Endothelial cell of umbilical vein (primary cell): ENCODE data around the gene CABLES1. TPM values are rescaled to one million over a fixed set of nuclear protein-coding genes. Genes with fewer than 3 reads are reported as not detected.
A peak's percentile ranks its signal among the peaks of the same experiment; 100 is the strongest.

Experiments
- BruUV-seq: library from RNA; stranded (reverse); fragments of 400-500 nt; replicated peaks from 2 replicates; lab custom pipeline; 2021; lab: Mats Ljungman, UMichigan
- CTCF ChIA-PET: fragments of 300-600, 350-600 bp; sonication (Branson Sonifier 250); formaldehyde crosslinking; loops from one replicate; lab custom pipeline; 2021; ENCODE audit warnings: antibody characterized with exemption, inconsistent platforms; lab: Charles Lee
- POLR2A ChIA-PET: fragments of 300-600, 350-600 bp; sonication (Branson Sonifier 250); formaldehyde crosslinking; loops from one replicate; lab custom pipeline; 2021; ENCODE audit warnings: antibody characterized with exemption, inconsistent platforms; lab: Charles Lee
- DNase-seq: peaks from one replicate; pipeline ENCODE4 v3.0.0-alpha.2; 2011; ENCODE audit warnings: low read depth, low spot score
- FAIRE-seq: peaks from 2 replicates; lab custom pipeline; 2011; peaks lifted over from hg19 to GRCh38; lab: Jason Lieb, UNC
- H2AFZ ChIP-seq: 2 replicates; pipeline ENCODE4 v1.6.0; 2012; ENCODE audit warnings: low read depth, low read length, control low read depth, inconsistent platforms
- H3K27ac ChIP-seq: 2 replicates; pipeline ENCODE4 v1.5.1; 2011; ENCODE audit warnings: low read depth, mild to moderate bottlenecking, control low read depth, low read length, moderate library complexity; ENCODE audit not compliant: insufficient read depth
- H3K27me3 ChIP-seq, 2 experiments: 2 replicates each; pipeline versions ENCODE4 v1.6.0 to v1.6.1; 2011; ENCODE audit warnings: low read length in 2 of 2, mixed read lengths in 1 of 2; ENCODE audit not compliant: control insufficient read depth in 2 of 2, insufficient read depth in 2 of 2
- H3K36me3 ChIP-seq, 2 experiments: 2 replicates in 1 of 2; 3 replicates in 1 of 2; pipeline ENCODE4 v1.5.1; 2011; ENCODE audit warnings: low read length in 2 of 2, mild to moderate bottlenecking in 1 of 2, moderate library complexity in 1 of 2; ENCODE audit not compliant: control insufficient read depth in 2 of 2, insufficient read depth in 2 of 2; ENCODE audit errors: extremely low read depth in 1 of 2
- H3K4me1 ChIP-seq: 3 replicates; pipeline ENCODE4 v1.5.1; 2011; ENCODE audit warnings: mild to moderate bottlenecking, low read length; ENCODE audit not compliant: control insufficient read depth, insufficient read depth; ENCODE audit errors: extremely low read depth
- H3K4me2 ChIP-seq: 2 replicates; pipeline ENCODE4 v1.6.1; 2011; ENCODE audit warnings: low read length, control low read depth, mixed read lengths; ENCODE audit not compliant: insufficient read depth
- H3K4me3 ChIP-seq, 3 experiments: fragments of 200-600 bp in 1 of 3; sonication (generic), shearing (Covaris generic) in 1 of 3; replicated peaks in 1 of 3; 2 replicates each; pipeline ENCODE4 v1.5.1; 2011 to 2016; ENCODE audit warnings: control low read depth in 3 of 3, low read length in 3 of 3, mild to moderate bottlenecking in 2 of 3, inconsistent platforms in 1 of 3, low read depth in 1 of 3, moderate library complexity in 1 of 3; ENCODE audit not compliant: insufficient read depth in 1 of 3
- H3K79me2 ChIP-seq: 2 replicates; pipeline ENCODE4 v1.6.0; 2012; ENCODE audit warnings: low read length, inconsistent platforms; ENCODE audit not compliant: control insufficient read depth, insufficient read depth
- H3K9ac ChIP-seq: replicated peaks from 2 replicates; pipeline ENCODE3; 2011; ENCODE audit warnings: low read length, control low read depth; ENCODE audit not compliant: insufficient read depth; ENCODE audit errors: extremely low read depth
- H3K9me1 ChIP-seq: replicated peaks from 3 replicates; pipeline ENCODE4 v1.6.0; 2011; ENCODE audit warnings: mild to moderate bottlenecking, low read length; ENCODE audit not compliant: control insufficient read depth, insufficient read depth; ENCODE audit errors: extremely low read depth
- H3K9me3 ChIP-seq: replicated peaks from 2 replicates; pipeline ENCODE4 v1.5.1; 2012; ENCODE audit warnings: low read length, inconsistent platforms; ENCODE audit not compliant: control insufficient read depth, insufficient read depth
- H4K20me1 ChIP-seq: replicated peaks from 2 replicates; pipeline ENCODE3; 2011; ENCODE audit warnings: mild to moderate bottlenecking, low read length; ENCODE audit not compliant: control insufficient read depth, insufficient read depth; ENCODE audit errors: extremely low read depth
- EZH2 ChIP-seq: IDR thresholded peaks from 2 replicates; pipeline ENCODE4 v1.6.1; 2012; ENCODE audit warnings: borderline replicate concordance, low read depth, mild to moderate bottlenecking, moderate library complexity, low read length, inconsistent platforms; ENCODE audit not compliant: severe bottlenecking
- FOS ChIP-seq: IDR thresholded peaks from 2 replicates; pipeline ENCODE4 v1.6.1; 2011; ENCODE audit warnings: mild to moderate bottlenecking, low read length, moderate library complexity, borderline replicate concordance; ENCODE audit not compliant: insufficient read depth
- GATA2 ChIP-seq: IDR thresholded peaks from 2 replicates; pipeline ENCODE4 v1.7.0; 2011; ENCODE audit warnings: low read depth, mild to moderate bottlenecking, moderate library complexity, mixed read lengths, low read length; ENCODE audit not compliant: insufficient read length, insufficient read depth
- JUN ChIP-seq: IDR thresholded peaks from 2 replicates; pipeline ENCODE4 v1.6.1; 2011; ENCODE audit warnings: borderline replicate concordance, low read depth; ENCODE audit not compliant: insufficient read length, insufficient read depth
- MYC ChIP-seq: IDR thresholded peaks from one replicate; pipeline ENCODE4 v1.6.1; 2011; ENCODE audit warnings: mild to moderate bottlenecking, low read depth, low read length
- POLR2A ChIP-seq: IDR thresholded peaks from 2 replicates; pipeline ENCODE4 v1.6.1; 2012; ENCODE audit warnings: low read depth, mild to moderate bottlenecking, control low read depth, low read length
- POLR2AphosphoS5 ChIP-seq: IDR thresholded peaks from 2 replicates; pipeline ENCODE4 v1.6.1; 2012; ENCODE audit warnings: low read depth, mild to moderate bottlenecking, control low read depth, low read length, moderate library complexity; ENCODE audit not compliant: insufficient read depth
- dilution Hi-C: fragments of 300-500 bp; cut with MboI; formaldehyde crosslinking; loops from one replicate; pipeline ENCODE4 v1.15.0; 2019; ENCODE audit warnings: low sequenced_read_pairs; ENCODE audit not compliant: extremely low pct_ligation_motif_present
- intact Hi-C: fragments of 100-400 bp; cut with micrococcal nuclease; formaldehyde crosslinking; loops from one replicate; pipeline ENCODE4 v1.10.0; 2022
- polyA plus RNA-seq, 4 experiments: library from polyadenylated mRNA; depleted of rRNA in 3 of 4; stranded (reverse) in 3 of 4; unstranded in 1 of 4; fragments of >200 nt; gene quantifications; 2 replicates each; pipeline versions ENCODE4 v1.2.1 to v1.2.3, GENCODE V29; 2011 to 2012; ENCODE audit warnings: missing spikeins in 1 of 4
- total RNA-seq: library from RNA; stranded (reverse); gene quantifications from 2 replicates; pipeline ENCODE4 v1.2.3, GENCODE V29; 2021
- TF ChIP-seq, protein P1 (sequence below), 2 donors: IDR thresholded peaks; 1 replicate in 1 of 2; 2 replicates in 1 of 2; pipeline ENCODE4 v1.5.1; 2011; ENCODE audit warnings: low read length in 2 of 2, mild to moderate bottlenecking in 2 of 2, moderate library complexity in 2 of 2, control low read depth in 1 of 2, inconsistent platforms in 1 of 2, low read depth in 1 of 2; ENCODE audit not compliant: insufficient read depth in 1 of 2; ENCODE audit errors: extremely low read depth in 1 of 2
- TF ChIP-seq, protein P2 (sequence below): IDR thresholded peaks from 2 replicates; pipeline ENCODE4 v1.6.1; 2011; ENCODE audit not compliant: insufficient read depth, insufficient read length

The CABLES1 gene
- total and polyA plus RNA-seq, 2 donors (not counting 3 experiments of a cell fraction or from before 2014, with no cell fraction given) = 40.2 to 71.1 TPM

DNA sequence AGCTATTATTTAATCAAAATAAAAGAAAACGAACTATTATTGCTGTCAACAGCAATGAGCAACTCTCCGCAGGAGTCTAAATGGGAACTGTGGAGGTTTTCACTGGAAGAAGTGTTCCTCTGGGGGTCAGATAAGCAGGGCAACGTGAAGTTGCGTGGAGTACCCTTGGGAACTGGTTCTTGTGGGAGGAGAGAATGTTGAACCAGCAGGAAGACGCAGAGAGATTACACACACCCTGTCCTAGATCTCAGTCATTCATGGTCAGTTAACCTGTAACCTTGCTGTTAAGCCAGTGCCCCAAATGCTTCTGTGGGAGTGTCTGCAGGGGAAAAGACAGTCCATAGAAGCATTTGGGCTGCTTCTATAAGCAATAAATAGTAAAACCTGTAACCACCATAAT is 20.4 kb upstream of the CABLES1 start:
- H3K79me2 ChIP-seq = no peaks in the 10 kb centered on the region
- peak; percentile 36 for DNase-seq
- peak; percentile 83 for FAIRE-seq
- H3K9ac ChIP-seq = peak overlapping the region; percentile 58
- H3K9me3 ChIP-seq = no peaks in the 10 kb centered on the region
- H2AFZ ChIP-seq = peak overlapping the region; percentile 30
- no peaks in the 10 kb centered on the region for H3K27me3 ChIP-seq
- H3K9me1 ChIP-seq = no peaks in the 10 kb centered on the region
- H3K4me3 ChIP-seq = no peak overlapping the region
- H3K36me3 ChIP-seq = no peaks in the 10 kb centered on the region
- TF ChIP-seq GATA2 = no peak
- TF ChIP-seq POLR2A = no peak
- TF ChIP-seq JUN = no peak
- no peak for TF ChIP-seq FOS
- TF ChIP-seq, protein P1, sequence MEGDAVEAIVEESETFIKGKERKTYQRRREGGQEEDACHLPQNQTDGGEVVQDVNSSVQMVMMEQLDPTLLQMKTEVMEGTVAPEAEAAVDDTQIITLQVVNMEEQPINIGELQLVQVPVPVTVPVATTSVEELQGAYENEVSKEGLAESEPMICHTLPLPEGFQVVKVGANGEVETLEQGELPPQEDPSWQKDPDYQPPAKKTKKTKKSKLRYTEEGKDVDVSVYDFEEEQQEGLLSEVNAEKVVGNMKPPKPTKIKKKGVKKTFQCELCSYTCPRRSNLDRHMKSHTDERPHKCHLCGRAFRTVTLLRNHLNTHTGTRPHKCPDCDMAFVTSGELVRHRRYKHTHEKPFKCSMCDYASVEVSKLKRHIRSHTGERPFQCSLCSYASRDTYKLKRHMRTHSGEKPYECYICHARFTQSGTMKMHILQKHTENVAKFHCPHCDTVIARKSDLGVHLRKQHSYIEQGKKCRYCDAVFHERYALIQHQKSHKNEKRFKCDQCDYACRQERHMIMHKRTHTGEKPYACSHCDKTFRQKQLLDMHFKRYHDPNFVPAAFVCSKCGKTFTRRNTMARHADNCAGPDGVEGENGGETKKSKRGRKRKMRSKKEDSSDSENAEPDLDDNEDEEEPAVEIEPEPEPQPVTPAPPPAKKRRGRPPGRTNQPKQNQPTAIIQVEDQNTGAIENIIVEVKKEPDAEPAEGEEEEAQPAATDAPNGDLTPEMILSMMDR (IDR thresholded peaks at IDR 0.05; ENCODE audit: extremely low read depth in 1 of 2, insufficient read depth in 1 of 2, low read depth in 1 of 2, low read length in 2 of 2) = no peak
- TF ChIP-seq EZH2 = no peak
- no peak for TF ChIP-seq POLR2AphosphoS5
- TF ChIP-seq MYC = no peak
- TF ChIP-seq, protein P2, sequence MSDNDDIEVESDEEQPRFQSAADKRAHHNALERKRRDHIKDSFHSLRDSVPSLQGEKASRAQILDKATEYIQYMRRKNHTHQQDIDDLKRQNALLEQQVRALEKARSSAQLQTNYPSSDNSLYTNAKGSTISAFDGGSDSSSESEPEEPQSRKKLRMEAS = no peak
- peaks cover 25% of the 10 kb centered on the region for H3K4me1 ChIP-seq
- intact Hi-C loops (loop anchor here (1.0 to 2.0 kb wide), 2 partner anchors 9 to 20 kb away; partner anchors contain the start of gene CABLES1), dilution Hi-C loops (no loop called here)
- no TSS peak for BruUV-seq
- H3K27ac ChIP-seq = peak overlapping the region; percentile 80
- ChIA-PET POLR2A (interaction anchor here (0.6 kb wide), 1 partner anchor 19 kb away, joined by 3 read pairs; no protein-coding TSS in a partner anchor), CTCF (interaction anchor here (6.0 kb wide), 1 partner anchor 15 kb away, joined by 28 read pairs; no protein-coding TSS in a partner anchor)
- H4K20me1 ChIP-seq = no peaks in the 10 kb centered on the region
- peak overlapping the region; percentile 53 for H3K4me2 ChIP-seq
